Body of pancreas (tissue), 4 donors: Measurements from ENCODE around the gene ANKRD11. TPM values are rescaled to one million over a fixed set of nuclear protein-coding genes. Genes with fewer than 3 reads are reported as not detected.

Experiments used
- ATAC-seq: fragments of 150-250 bp; one replicate; pipeline ENCODE4 v1.9.1; 2016
- DNase-seq, 4 donors: peaks; one replicate each; pipeline ENCODE4 v3.0.0-alpha.2; 2019
- H3K27ac ChIP-seq, 4 donors: fragments of 200-600 bp; sonication (generic); 1 replicate in 3 of 4; 2 replicates in 1 of 4; pipeline versions ENCODE4 v1.5.1 to v1.6.1; 2016 to 2019; ENCODE audit warnings: mild to moderate bottlenecking in 1 of 4, mixed read lengths in 1 of 4, moderate library complexity in 1 of 4
- H3K27me3 ChIP-seq, 2 donors: fragments of 200-600 bp; sonication (generic); one replicate each; pipeline ENCODE4 v1.6.0; 2016; ENCODE audit warnings: mild to moderate bottlenecking in 1 of 2
- H3K36me3 ChIP-seq, 2 donors: fragments of 200-600 bp; sonication (generic); replicated peaks in 1 of 2; 2 replicates each; pipeline ENCODE4 v1.5.1; 2016; ENCODE audit warnings: low read depth in 2 of 2; ENCODE audit not compliant: insufficient read depth in 1 of 2
- H3K4me1 ChIP-seq: fragments of 200-600 bp; sonication (generic); one replicate; pipeline ENCODE4 v1.6.0; 2016
- H3K4me3 ChIP-seq, 2 donors: fragments of 200-600 bp; sonication (generic); 1 replicate in 1 of 2; 2 replicates in 1 of 2; pipeline ENCODE4 v1.5.1; 2016 to 2019
- H3K9me3 ChIP-seq, 3 donors: fragments of 200-600 bp; sonication (generic); 1 replicate in 2 of 3; 2 replicates in 1 of 3; pipeline ENCODE4 v1.5.1; 2016
- CTCF ChIP-seq, 7 experiments: fragments of 450-650 bp in 4 of 7; fragments of 200-600 bp in 3 of 7; sonication (generic) in 3 of 7; IDR thresholded peaks; one replicate each; pipeline ENCODE4 v1.5.1; 2016 to 2019; ENCODE audit warnings: antibody characterized with exemption in 7 of 7
- POLR2A ChIP-seq, 3 donors: fragments of 450-650 bp; IDR thresholded peaks; one replicate each; pipeline ENCODE4 v1.6.1; 2016; ENCODE audit warnings: antibody characterized with exemption in 3 of 3, mild to moderate bottlenecking in 2 of 3
- WGBS, 2 donors: methylation state at CpG; one replicate each; pipeline ENCODE4 v1.1.5; 2017; 5-methylcytosine and 5-hydroxymethylcytosine counted together
- intact Hi-C: fragments of 100-400 bp; cut with DNase I; formaldehyde crosslinking; loops from one replicate; pipeline ENCODE4 v1.15.1; 2023
- total RNA-seq, 2 donors: library from RNA; depleted of rRNA; stranded (reverse); fragments of >200 nt; gene quantifications; one replicate each; pipeline ENCODE4 v1.1.0, GENCODE V29; 2016

ANKRD11 gene
- total RNA-seq, 2 donors from 2014 or later: 52.1 to 97.9 TPM

- H3K27me3 ChIP-seq: no peaks in the 10 kb centered on the region
- WGBS, 2 donors: 90% methylated on average over 29 of the region's 32 CpGs
- H3K27ac ChIP-seq: peak overlapping the region in 1 of 4 donors; percentile 46
- no peak for ATAC-seq
- H3K36me3 ChIP-seq: no peaks in the 10 kb centered on the region
- no peaks in the 10 kb centered on the region for H3K9me3 ChIP-seq
- DNase-seq: peak in 2 of 4 donors; percentile 2 to 8
- intact Hi-C loops: no loop called here
- peaks cover 59% of the 10 kb centered on the region for H3K4me1 ChIP-seq
- no peak overlapping the region for H3K4me3 ChIP-seq
- TF ChIP-seq CTCF (IDR thresholded peaks at IDR 0.05) (no peak), POLR2A (IDR thresholded peaks at IDR 0.05) (no peak)
Measured at GRCh38 chr16:89324056-89325010, 166.0 kb downstream of the ANKRD11 start.

- DNase-seq: peak in 2 of 4 donors; percentile 4 to 8
- Histone ChIP-seq H3K27ac (no peak overlapping the region), H3K4me3 (no peak overlapping the region), H3K27me3 (no peaks in the 10 kb centered on the region), H3K9me3 (no peaks in the 10 kb centered on the region), H3K4me1 (peaks cover 66% of the 10 kb centered on the region), H3K36me3 (no peaks in the 10 kb centered on the region)
- WGBS, 2 donors: 86 to 92% methylated on average over 18 to 19 of the region's 26 CpGs
- no peak for TF ChIP-seq CTCF (IDR thresholded peaks at IDR 0.05)
- no peak for TF ChIP-seq POLR2A (IDR thresholded peaks at IDR 0.05)
- intact Hi-C loops: no loop called here
- ATAC-seq: no peak
Measured at GRCh38 chr16:89323120-89323960, 167.0 kb downstream of the ANKRD11 start.

- DNase-seq (no peak), ATAC-seq (no peak)
- intact Hi-C loops: no loop called here
- H3K27ac ChIP-seq: peak overlapping the region in 1 of 4 donors; percentile 23
- no peaks in the 10 kb centered on the region for H3K36me3 ChIP-seq
- H3K27me3 ChIP-seq: no peaks in the 10 kb centered on the region
- peaks cover 66% of the 10 kb centered on the region for H3K4me1 ChIP-seq
- WGBS, 2 donors: 65 to 76% methylated on average over 18 to 19 of the region's 19 CpGs
- TF ChIP-seq POLR2A (IDR thresholded peaks at IDR 0.05) (no peak), CTCF (IDR thresholded peaks at IDR 0.05) (no peak)
- H3K9me3 ChIP-seq: no peaks in the 10 kb centered on the region
- H3K4me3 ChIP-seq: no peak overlapping the region
Measured at GRCh38 chr16:89322321-89323119, 167.8 kb downstream of the ANKRD11 start.

- peak in 3 of 4 donors; percentile 57 to 65 (median 60) for DNase-seq
- Histone ChIP-seq H3K27ac (peak overlapping the region; percentile 18 to 67 (median 65)), H3K9me3 (no peaks in the 10 kb centered on the region), H3K27me3 (no peaks in the 10 kb centered on the region), H3K4me3 (no peak overlapping the region), H3K4me1 (peaks cover 61% of the 10 kb centered on the region), H3K36me3 (no peaks in the 10 kb centered on the region)
- peak; percentile 16 for ATAC-seq
- TF ChIP-seq CTCF (IDR thresholded peaks at IDR 0.05): no peak
- TF ChIP-seq POLR2A (IDR thresholded peaks at IDR 0.05): no peak
- WGBS, 2 donors: 15 to 36% methylated on average over 6 to 25 of the region's 30 CpGs
- intact Hi-C loops: no loop called here
Measured at GRCh38 chr16:89320782-89321501, 169.4 kb downstream of the ANKRD11 start.
